ENCODE data around the gene KDM5A. TPM values are rescaled to one million over a fixed set of nuclear protein-coding genes. Genes with fewer than 3 reads are reported as not detected.

The KDM5A gene
- polyA plus RNA-seq, 2 of the 4 experiments (the other 2 are of a cell fraction): 18.8 to 42.6 TPM

DNA sequence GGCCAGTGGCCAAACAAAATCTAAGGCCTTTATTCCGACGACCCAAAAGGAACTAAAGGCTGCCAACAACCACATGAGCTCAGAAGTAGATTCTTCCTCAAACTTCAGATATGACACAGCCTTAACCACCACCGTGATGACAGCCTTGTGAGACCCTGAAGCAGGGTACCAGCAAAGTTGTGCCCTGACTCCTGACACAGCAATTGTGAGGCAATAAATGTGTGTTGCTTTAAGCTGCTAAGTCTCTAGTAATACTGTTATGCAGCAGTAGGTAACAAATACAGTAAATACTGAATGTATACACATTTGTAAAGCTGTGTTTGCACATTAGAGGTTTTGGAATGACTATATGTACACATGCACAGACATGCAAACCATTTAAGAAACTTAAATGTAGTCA, 115.7 kb downstream of the KDM5A start:
- no peak for TF ChIP-seq MAZ (IDR thresholded peaks at IDR 0.05; ENCODE audit: borderline replicate concordance, low read depth, low read length)
- Histone ChIP-seq H3K4me3 (no peak overlapping the region), H3K4me1 (no peaks in the 10 kb centered on the region), H3K9me3 (no peaks in the 10 kb centered on the region), H3K4me2 (no peak overlapping the region), H3K27ac (no peak overlapping the region)
- POLR2A ChIA-PET: no interaction called here
- WGBS (ENCODE audit: missing lambda C conversion rate): 79% methylated on average over 3 of the region's 3 CpGs
- FAIRE-seq (no peak), DNase-seq (ENCODE audit: low read depth in 1 of 2, low spot score in 1 of 2) (no peak), ATAC-seq (no peak)
- CTCF ChIA-PET: interaction anchor here (0.5 to 1.2 kb wide), 3 partner anchors 14 to 176 kb away, joined by 3 read pairs; no protein-coding TSS in a partner anchor

DNA sequence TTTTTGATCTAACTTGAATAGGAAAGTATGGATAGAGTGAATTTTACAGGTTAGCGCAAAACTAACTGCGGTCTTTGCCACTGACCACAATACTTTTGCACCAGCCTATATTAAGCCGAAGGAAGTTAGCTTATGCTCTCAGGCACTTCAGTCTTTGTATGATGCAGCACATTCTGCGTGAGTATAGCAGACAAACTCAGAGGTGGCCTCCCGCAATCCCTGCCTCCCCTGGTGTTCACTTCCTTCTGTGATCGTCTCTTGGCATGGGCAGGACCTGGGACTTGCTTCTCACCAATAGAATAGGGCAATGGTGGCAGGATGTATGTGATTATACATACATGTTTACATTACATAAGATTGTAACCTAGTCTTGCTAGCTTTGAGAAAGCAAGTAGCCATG, 116.2 kb downstream of the KDM5A start:
- H3K9me3 ChIP-seq: no peaks in the 10 kb centered on the region
- no peak for TF ChIP-seq ESRRA (IDR thresholded peaks at IDR 0.05; ENCODE audit: borderline replicate concordance, low read length)
- no peak for TF ChIP-seq EP300 (IDR thresholded peaks at IDR 0.05)
- no peak for TF ChIP-seq CBX8 (IDR thresholded peaks at IDR 0.05)
- TF ChIP-seq MAFK (IDR thresholded peaks at IDR 0.05; ENCODE audit: partially characterized antibody): no peak
- no peak for TF ChIP-seq KDM1A (IDR thresholded peaks at IDR 0.05; ENCODE audit: low read depth)
- no peak for TF ChIP-seq NFE2L2 (conservative IDR thresholded peaks at IDR 0.05; ENCODE audit: low read length)
- TF ChIP-seq EHF (CRISPR knock-in tag; IDR thresholded peaks at IDR 0.05): no peak
- H3K27ac ChIP-seq: no peak overlapping the region
- H3K4me3 ChIP-seq: no peak overlapping the region
- ChIA-PET POLR2A (no interaction called here), CTCF (interaction anchor here (1.2 kb wide), 1 partner anchor 14 kb away, joined by 3 read pairs; no protein-coding TSS in a partner anchor)
- no peak overlapping the region for H3K4me2 ChIP-seq
- no peaks in the 10 kb centered on the region for H3K4me1 ChIP-seq
- FAIRE-seq (no peak), ATAC-seq (no peak), DNase-seq (ENCODE audit: low read depth in 1 of 2, low spot score in 1 of 2) (no peak)
- 92% methylated on average over 6 of the region's 6 CpGs for WGBS (ENCODE audit: missing lambda C conversion rate)

DNA sequence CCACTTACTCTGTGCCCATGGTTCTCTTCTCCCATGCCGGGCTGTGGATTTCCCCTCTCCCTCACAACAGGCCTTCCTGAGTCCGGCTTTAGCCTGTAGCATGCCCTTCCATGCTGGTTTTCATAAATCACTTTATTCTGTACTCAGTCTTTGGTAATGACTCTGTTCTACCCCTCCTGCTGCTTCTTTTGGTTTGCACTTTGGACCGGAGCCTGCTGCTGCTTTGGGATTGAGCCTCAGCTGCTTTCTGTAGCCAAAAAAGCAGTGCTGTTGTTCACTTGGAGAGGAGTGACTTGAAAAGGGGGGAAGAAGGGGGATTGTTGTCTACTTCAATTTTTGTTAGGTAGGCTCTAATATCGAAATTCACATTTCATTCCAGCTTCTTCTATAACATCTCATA, 118.0 kb downstream of the KDM5A start:
- Histone ChIP-seq H3K4me2 (no peak overlapping the region), H3K27ac (no peak overlapping the region), H3K4me3 (no peak overlapping the region), H3K4me1 (no peaks in the 10 kb centered on the region), H3K9me3 (no peaks in the 10 kb centered on the region)
- CTCF ChIA-PET: interaction anchor here (2.0 kb wide), 1 partner anchor 9 kb away, joined by 5 read pairs; no protein-coding TSS in a partner anchor
- FAIRE-seq (no peak), DNase-seq (ENCODE audit: low read depth in 1 of 2, low spot score in 1 of 2) (no peak), ATAC-seq (no peak)
- POLR2A ChIA-PET: no interaction called here
- 84% methylated on average over 4 of the region's 4 CpGs for WGBS (ENCODE audit: missing lambda C conversion rate)
- TF ChIP-seq, protein P1, sequence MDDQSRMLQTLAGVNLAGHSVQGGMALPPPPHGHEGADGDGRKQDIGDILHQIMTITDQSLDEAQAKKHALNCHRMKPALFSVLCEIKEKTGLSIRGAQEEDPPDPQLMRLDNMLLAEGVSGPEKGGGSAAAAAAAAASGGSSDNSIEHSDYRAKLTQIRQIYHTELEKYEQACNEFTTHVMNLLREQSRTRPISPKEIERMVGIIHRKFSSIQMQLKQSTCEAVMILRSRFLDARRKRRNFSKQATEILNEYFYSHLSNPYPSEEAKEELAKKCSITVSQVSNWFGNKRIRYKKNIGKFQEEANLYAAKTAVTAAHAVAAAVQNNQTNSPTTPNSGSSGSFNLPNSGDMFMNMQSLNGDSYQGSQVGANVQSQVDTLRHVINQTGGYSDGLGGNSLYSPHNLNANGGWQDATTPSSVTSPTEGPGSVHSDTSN (IDR thresholded peaks at IDR 0.05): no peak
- TF ChIP-seq RAD21 (conservative IDR thresholded peaks at IDR 0.05 in 1 of 2, IDR thresholded peaks at IDR 0.05 in 1 of 2): no peak
- no peak for TF ChIP-seq CBX8 (IDR thresholded peaks at IDR 0.05)
- TF ChIP-seq, protein P2, sequence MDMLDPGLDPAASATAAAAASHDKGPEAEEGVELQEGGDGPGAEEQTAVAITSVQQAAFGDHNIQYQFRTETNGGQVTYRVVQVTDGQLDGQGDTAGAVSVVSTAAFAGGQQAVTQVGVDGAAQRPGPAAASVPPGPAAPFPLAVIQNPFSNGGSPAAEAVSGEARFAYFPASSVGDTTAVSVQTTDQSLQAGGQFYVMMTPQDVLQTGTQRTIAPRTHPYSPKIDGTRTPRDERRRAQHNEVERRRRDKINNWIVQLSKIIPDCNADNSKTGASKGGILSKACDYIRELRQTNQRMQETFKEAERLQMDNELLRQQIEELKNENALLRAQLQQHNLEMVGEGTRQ (IDR thresholded peaks at IDR 0.05): no peak
- TF ChIP-seq EHMT2 (IDR thresholded peaks at IDR 0.05; ENCODE audit: low read depth): no peak

DNA sequence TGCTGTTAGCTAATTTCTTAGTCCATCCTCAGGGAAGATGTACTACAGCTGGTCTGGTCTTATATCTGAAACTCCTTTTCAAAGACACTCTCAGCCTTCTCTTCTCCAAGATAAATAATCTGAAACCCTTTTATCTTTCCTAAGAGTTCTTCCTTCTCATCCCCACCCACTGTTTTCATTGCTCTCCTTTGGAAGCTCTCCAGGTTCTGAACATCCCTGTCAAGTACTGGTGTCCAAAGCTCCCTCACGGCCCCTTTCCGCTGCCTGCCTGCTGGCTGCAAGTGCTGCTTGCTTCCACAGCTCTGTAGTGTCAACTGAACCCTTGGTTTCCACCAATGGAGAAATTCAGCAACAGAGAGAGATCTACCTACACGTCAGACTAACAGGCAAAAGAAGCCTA, 119.9 kb downstream of the KDM5A start:
- POLR2A ChIA-PET: no interaction called here
- H3K4me1 ChIP-seq: no peaks in the 10 kb centered on the region
- no peak for FAIRE-seq
- TF ChIP-seq FOSB (CRISPR knock-in tag; IDR thresholded peaks at IDR 0.05) (no peak), FOXS1 (CRISPR knock-in tag; IDR thresholded peaks at IDR 0.05) (no peak)
- H3K4me2 ChIP-seq: no peak overlapping the region
- H3K4me3 ChIP-seq: no peak overlapping the region
- no peak overlapping the region for H3K27ac ChIP-seq
- ATAC-seq: no peak
- DNase-seq (ENCODE audit: low read depth in 1 of 2, low spot score in 1 of 2): no peak
- CTCF ChIA-PET: no interaction called here
- H3K9me3 ChIP-seq: no peaks in the 10 kb centered on the region
- 88% methylated on average over 3 of the region's 3 CpGs for WGBS (ENCODE audit: missing lambda C conversion rate)

DNA sequence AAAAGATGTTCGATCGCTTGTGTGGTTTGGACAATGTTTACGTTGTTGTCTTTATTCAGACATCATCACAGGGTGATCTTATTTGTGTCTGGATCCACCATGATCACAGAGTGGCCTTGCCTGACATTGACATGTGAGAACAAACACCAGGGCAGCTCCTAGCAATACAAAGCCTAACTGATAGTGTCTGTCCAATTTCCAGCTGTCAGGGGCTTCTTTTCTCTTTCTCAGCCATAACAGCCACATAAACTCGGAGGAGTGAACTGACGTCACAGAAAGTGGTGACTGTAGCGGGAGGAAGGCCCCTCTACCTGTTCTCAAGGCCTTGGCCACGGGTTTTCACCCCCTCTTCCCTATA, 120.7 kb downstream of the KDM5A start:
- FAIRE-seq (no peak), ATAC-seq (no peak)
- CTCF ChIA-PET: no interaction called here

More for the DNA sequence above, 120.7 kb downstream of the KDM5A start:
- POLR2A ChIA-PET: no interaction called here
- Histone ChIP-seq H3K4me3 (no peak overlapping the region), H3K27ac (no peak overlapping the region), H3K9me3 (no peaks in the 10 kb centered on the region), H3K4me1 (no peaks in the 10 kb centered on the region), H3K4me2 (no peak overlapping the region)
- no peak for DNase-seq (ENCODE audit: low read depth in 1 of 2, low spot score in 1 of 2)
- 77% methylated on average over 7 of the region's 7 CpGs for WGBS (ENCODE audit: missing lambda C conversion rate)
- TF ChIP-seq RNF2 (IDR thresholded peaks at IDR 0.05; ENCODE audit: borderline replicate concordance, low read depth) (no peak), NR3C1 (IDR thresholded peaks at IDR 0.05) (no peak), ZSCAN20 (CRISPR knock-in tag; IDR thresholded peaks at IDR 0.05) (no peak), FOSB (CRISPR knock-in tag; IDR thresholded peaks at IDR 0.05) (no peak), TP53 (CRISPR knock-in tag; IDR thresholded peaks at IDR 0.05) (no peak), HEYL (CRISPR knock-in tag; IDR thresholded peaks at IDR 0.05) (no peak), HDAC2 (IDR thresholded peaks at IDR 0.05) (no peak), ZFP36 (IDR thresholded peaks at IDR 0.05; ENCODE audit: borderline replicate concordance, partially characterized antibody) (no peak), FOSL2 (IDR thresholded peaks at IDR 0.05) (no peak), FOSL2 (CRISPR knock-in tag; IDR thresholded peaks at IDR 0.05) (no peak), NPAS2 (CRISPR knock-in tag; IDR thresholded peaks at IDR 0.05; ENCODE audit: borderline replicate concordance) (no peak), POLR2AphosphoS2 (conservative IDR thresholded peaks at IDR 0.05; ENCODE audit: low read length) (no peak), RCOR1 (IDR thresholded peaks at IDR 0.05; ENCODE audit: low read depth, low read length) (no peak), EHMT2 (IDR thresholded peaks at IDR 0.05; ENCODE audit: low read depth) (no peak)
- TF ChIP-seq, protein P3, sequence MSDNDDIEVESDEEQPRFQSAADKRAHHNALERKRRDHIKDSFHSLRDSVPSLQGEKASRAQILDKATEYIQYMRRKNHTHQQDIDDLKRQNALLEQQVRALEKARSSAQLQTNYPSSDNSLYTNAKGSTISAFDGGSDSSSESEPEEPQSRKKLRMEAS (IDR thresholded peaks at IDR 0.05): no peak
- TF ChIP-seq, protein P4, sequence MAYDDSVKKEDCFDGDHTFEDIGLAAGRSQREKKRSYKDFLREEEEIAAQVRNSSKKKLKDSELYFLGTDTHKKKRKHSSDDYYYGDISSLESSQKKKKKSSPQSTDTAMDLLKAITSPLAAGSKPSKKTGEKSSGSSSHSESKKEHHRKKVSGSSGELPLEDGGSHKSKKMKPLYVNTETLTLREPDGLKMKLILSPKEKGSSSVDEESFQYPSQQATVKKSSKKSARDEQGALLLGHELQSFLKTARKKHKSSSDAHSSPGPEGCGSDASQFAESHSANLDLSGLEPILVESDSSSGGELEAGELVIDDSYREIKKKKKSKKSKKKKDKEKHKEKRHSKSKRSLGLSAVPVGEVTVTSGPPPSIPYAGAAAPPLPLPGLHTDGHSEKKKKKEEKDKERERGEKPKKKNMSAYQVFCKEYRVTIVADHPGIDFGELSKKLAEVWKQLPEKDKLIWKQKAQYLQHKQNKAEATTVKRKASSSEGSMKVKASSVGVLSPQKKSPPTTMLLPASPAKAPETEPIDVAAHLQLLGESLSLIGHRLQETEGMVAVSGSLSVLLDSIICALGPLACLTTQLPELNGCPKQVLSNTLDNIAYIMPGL (CRISPR knock-in tag; IDR thresholded peaks at IDR 0.05; ENCODE audit: borderline replicate concordance): no peak
